ENCODE measurements around the gene VAMP1.

The VAMP1 gene

DNA sequence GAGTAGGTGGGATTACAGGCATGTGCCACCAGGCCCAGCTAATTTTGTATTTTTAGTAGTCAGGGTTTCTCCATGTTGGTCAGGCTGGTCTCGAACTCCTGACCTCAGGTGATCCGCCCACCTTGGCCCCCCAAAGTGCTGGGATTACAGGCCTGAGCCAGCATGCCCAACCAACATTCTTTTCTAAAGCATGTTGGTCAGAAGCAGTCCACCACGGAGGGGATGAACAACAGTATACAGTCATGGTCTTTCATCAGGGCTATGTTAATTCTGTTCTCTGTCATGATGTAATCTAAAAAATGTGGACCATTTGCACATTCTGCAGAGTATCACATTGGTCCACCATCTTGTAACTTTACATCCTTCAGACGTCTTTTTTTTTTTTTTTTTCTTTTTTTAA lies 19.0 kb upstream of the VAMP1 start:
- H3K4me3 ChIP-seq (ENCODE audit: low read depth, low read length) = no peak overlapping the region
- TF ChIP-seq, protein P1, sequence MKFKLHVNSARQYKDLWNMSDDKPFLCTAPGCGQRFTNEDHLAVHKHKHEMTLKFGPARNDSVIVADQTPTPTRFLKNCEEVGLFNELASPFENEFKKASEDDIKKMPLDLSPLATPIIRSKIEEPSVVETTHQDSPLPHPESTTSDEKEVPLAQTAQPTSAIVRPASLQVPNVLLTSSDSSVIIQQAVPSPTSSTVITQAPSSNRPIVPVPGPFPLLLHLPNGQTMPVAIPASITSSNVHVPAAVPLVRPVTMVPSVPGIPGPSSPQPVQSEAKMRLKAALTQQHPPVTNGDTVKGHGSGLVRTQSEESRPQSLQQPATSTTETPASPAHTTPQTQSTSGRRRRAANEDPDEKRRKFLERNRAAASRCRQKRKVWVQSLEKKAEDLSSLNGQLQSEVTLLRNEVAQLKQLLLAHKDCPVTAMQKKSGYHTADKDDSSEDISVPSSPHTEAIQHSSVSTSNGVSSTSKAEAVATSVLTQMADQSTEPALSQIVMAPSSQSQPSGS (tag by site-specific recombination; IDR thresholded peaks at IDR 0.05; ENCODE audit: low read depth) = peak; percentile 19; the same call in 1 of the 2 replicates
- TF ChIP-seq, protein P2, sequence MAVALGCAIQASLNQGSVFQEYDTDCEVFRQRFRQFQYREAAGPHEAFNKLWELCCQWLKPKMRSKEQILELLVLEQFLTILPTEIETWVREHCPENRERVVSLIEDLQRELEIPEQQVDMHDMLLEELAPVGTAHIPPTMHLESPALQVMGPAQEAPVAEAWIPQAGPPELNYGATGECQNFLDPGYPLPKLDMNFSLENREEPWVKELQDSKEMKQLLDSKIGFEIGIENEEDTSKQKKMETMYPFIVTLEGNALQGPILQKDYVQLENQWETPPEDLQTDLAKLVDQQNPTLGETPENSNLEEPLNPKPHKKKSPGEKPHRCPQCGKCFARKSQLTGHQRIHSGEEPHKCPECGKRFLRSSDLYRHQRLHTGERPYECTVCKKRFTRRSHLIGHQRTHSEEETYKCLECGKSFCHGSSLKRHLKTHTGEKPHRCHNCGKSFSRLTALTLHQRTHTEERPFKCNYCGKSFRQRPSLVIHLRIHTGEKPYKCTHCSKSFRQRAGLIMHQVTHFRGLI (tag by site-specific recombination; IDR thresholded peaks at IDR 0.05) = peak; percentile 95
- TF ChIP-seq KLF7 (tag by site-specific recombination; IDR thresholded peaks at IDR 0.05; ENCODE audit: borderline replicate concordance) = no peak
- TF ChIP-seq, protein P3, sequence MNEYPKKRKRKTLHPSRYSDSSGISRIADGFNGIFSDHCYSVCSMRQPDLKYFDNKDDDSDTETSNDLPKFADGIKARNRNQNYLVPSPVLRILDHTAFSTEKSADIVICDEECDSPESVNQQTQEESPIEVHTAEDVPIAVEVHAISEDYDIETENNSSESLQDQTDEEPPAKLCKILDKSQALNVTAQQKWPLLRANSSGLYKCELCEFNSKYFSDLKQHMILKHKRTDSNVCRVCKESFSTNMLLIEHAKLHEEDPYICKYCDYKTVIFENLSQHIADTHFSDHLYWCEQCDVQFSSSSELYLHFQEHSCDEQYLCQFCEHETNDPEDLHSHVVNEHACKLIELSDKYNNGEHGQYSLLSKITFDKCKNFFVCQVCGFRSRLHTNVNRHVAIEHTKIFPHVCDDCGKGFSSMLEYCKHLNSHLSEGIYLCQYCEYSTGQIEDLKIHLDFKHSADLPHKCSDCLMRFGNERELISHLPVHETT (tag by site-specific recombination; IDR thresholded peaks at IDR 0.05) = no peak
- no peak for TF ChIP-seq SCRT2 (tag by site-specific recombination; IDR thresholded peaks at IDR 0.05)
- H3K9me3 ChIP-seq (ENCODE audit: control insufficient read depth, insufficient read depth, low read depth, low read length) = no peaks in the 10 kb centered on the region
- ChIA-PET CTCF (interaction anchor here (0.7 to 1.2 kb wide), 2 partner anchors 24 to 620 kb away, joined by 3 read pairs; no protein-coding TSS in a partner anchor), POLR2A (interaction anchor here (0.8 to 2.4 kb wide), 3 partner anchors 9 to 19 kb away, joined by 3 to 16 read pairs (median 3); partner anchors contain the start of gene VAMP1)
- no peak overlapping the region for H3K27ac ChIP-seq (ENCODE audit: extremely low read depth, low read depth, low read length)
- peaks cover 4% of the 10 kb centered on the region; the same call in 1 of the 2 replicates for H3K4me1 ChIP-seq (ENCODE audit: control insufficient read depth, insufficient read depth, low read length)
- peaks cover 12 to 16% of the 10 kb centered on the region in 2 experiments for H3K36me3 ChIP-seq (ENCODE audit: control insufficient read depth in 2 of 2, insufficient read depth in 1 of 2, low read length in 2 of 2)

DNA sequence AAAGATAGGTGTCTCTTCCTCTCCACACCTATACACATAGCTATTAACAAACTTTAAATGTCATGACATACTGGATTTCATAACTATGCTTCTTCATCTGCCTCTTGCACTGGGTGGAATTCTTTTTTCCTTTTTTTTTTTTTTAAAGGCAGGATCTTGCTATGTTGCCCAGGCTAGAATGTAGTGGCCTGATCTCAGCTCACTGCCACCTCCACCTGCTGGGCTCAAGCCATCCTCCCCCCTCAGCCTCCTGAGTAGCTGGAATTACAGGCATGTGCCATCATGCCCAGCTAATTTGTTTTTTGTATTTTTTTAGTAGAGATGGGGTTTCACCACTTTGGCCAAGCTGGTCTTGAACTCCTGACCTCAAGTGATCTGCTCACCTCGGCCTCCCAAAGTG lies 17.8 kb upstream of the VAMP1 start:
- H3K4me3 ChIP-seq (ENCODE audit: low read depth, low read length) = no peak overlapping the region
- H3K9me3 ChIP-seq (ENCODE audit: control insufficient read depth, insufficient read depth, low read depth, low read length) = no peaks in the 10 kb centered on the region
- TF ChIP-seq ZNF391 (tag by site-specific recombination; IDR thresholded peaks at IDR 0.05; ENCODE audit: borderline replicate concordance, low read depth) (no peak), ZNF350 (tag by site-specific recombination; IDR thresholded peaks at IDR 0.05) (no peak), ZNF133 (tag by site-specific recombination; IDR thresholded peaks at IDR 0.05) (no peak), ZNF701 (tag by site-specific recombination; IDR thresholded peaks at IDR 0.05) (no peak), YY1 (tag by site-specific recombination; IDR thresholded peaks at IDR 0.05) (no peak), ZNF658 (tag by site-specific recombination; IDR thresholded peaks at IDR 0.05) (no peak), ZSCAN23 (tag by site-specific recombination; IDR thresholded peaks at IDR 0.05) (no peak), ZNF155 (tag by site-specific recombination; IDR thresholded peaks at IDR 0.05) (no peak), ZNF121 (tag by site-specific recombination; IDR thresholded peaks at IDR 0.05) (peak; percentile 84), ZNF23 (tag by site-specific recombination; IDR thresholded peaks at IDR 0.05; ENCODE audit: borderline replicate concordance) (no peak), ZNF521 (tag by site-specific recombination; IDR thresholded peaks at IDR 0.05) (no peak)
- TF ChIP-seq, protein P4, sequence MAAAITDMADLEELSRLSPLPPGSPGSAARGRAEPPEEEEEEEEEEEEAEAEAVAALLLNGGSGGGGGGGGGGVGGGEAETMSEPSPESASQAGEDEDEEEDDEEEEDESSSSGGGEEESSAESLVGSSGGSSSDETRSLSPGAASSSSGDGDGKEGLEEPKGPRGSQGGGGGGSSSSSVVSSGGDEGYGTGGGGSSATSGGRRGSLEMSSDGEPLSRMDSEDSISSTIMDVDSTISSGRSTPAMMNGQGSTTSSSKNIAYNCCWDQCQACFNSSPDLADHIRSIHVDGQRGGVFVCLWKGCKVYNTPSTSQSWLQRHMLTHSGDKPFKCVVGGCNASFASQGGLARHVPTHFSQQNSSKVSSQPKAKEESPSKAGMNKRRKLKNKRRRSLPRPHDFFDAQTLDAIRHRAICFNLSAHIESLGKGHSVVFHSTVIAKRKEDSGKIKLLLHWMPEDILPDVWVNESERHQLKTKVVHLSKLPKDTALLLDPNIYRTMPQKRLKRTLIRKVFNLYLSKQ (tag by site-specific recombination; IDR thresholded peaks at IDR 0.05; ENCODE audit: borderline replicate concordance) = no peak
- TF ChIP-seq, protein P5, sequence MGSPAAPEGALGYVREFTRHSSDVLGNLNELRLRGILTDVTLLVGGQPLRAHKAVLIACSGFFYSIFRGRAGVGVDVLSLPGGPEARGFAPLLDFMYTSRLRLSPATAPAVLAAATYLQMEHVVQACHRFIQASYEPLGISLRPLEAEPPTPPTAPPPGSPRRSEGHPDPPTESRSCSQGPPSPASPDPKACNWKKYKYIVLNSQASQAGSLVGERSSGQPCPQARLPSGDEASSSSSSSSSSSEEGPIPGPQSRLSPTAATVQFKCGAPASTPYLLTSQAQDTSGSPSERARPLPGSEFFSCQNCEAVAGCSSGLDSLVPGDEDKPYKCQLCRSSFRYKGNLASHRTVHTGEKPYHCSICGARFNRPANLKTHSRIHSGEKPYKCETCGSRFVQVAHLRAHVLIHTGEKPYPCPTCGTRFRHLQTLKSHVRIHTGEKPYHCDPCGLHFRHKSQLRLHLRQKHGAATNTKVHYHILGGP (tag by site-specific recombination; IDR thresholded peaks at IDR 0.05) = no peak
- TF ChIP-seq, protein P6, sequence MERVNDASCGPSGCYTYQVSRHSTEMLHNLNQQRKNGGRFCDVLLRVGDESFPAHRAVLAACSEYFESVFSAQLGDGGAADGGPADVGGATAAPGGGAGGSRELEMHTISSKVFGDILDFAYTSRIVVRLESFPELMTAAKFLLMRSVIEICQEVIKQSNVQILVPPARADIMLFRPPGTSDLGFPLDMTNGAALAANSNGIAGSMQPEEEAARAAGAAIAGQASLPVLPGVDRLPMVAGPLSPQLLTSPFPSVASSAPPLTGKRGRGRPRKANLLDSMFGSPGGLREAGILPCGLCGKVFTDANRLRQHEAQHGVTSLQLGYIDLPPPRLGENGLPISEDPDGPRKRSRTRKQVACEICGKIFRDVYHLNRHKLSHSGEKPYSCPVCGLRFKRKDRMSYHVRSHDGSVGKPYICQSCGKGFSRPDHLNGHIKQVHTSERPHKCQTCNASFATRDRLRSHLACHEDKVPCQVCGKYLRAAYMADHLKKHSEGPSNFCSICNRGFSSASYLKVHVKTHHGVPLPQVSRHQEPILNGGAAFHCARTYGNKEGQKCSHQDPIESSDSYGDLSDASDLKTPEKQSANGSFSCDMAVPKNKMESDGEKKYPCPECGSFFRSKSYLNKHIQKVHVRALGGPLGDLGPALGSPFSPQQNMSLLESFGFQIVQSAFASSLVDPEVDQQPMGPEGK (tag by site-specific recombination; IDR thresholded peaks at IDR 0.05) = 0 out of 2 replicates have a peak, but pooled peaks have one; percentile 20
- CTCF ChIA-PET = interaction anchor here (0.6 to 1.3 kb wide), 4 partner anchors 23 to 411 kb away, joined by 3 to 5 read pairs (median 4); no protein-coding TSS in a partner anchor
- peaks cover 4% of the 10 kb centered on the region; the same call in 1 of the 2 replicates for H3K4me1 ChIP-seq (ENCODE audit: control insufficient read depth, insufficient read depth, low read length)
- peaks cover 12 to 16% of the 10 kb centered on the region in 2 experiments for H3K36me3 ChIP-seq (ENCODE audit: control insufficient read depth in 2 of 2, insufficient read depth in 1 of 2, low read length in 2 of 2)
- no peak overlapping the region for H3K27ac ChIP-seq (ENCODE audit: extremely low read depth, low read depth, low read length)
- POLR2A ChIA-PET = interaction anchor here (0.7 to 2.6 kb wide), 4 partner anchors 14 to 46 kb away, joined by 3 to 20 read pairs (median 7); partner anchors contain the start of genes GAPDH and VAMP1
